Stomach smooth muscle (tissue), 2 donors: ENCODE data around the gene DENND4C.
"Not testable (repeated sequence)": the region's sequence is repeated elsewhere in the genome, so short reads cannot be mapped to it uniquely, and the experiment has no call there.

Experiments used
- H3K27ac ChIP-seq: one replicate; pipeline ENCODE4 v1.7.0; 2013; ENCODE audit warnings: mild to moderate bottlenecking, low read length, inconsistent platforms
- H3K27me3 ChIP-seq, 2 donors: one replicate each; pipeline ENCODE4 v1.7.0; 2013; ENCODE audit warnings: low read length in 2 of 2; ENCODE audit not compliant: insufficient read depth in 2 of 2, control insufficient read depth in 1 of 2
- H3K36me3 ChIP-seq, 2 donors: one replicate each; pipeline ENCODE4 v1.7.0; 2013; ENCODE audit warnings: low read length in 2 of 2; ENCODE audit not compliant: control insufficient read depth in 2 of 2, insufficient read depth in 2 of 2
- H3K4me1 ChIP-seq: one replicate; pipeline ENCODE4 v1.7.0; 2013; ENCODE audit warnings: low read length; ENCODE audit not compliant: control insufficient read depth, insufficient read depth
- H3K4me3 ChIP-seq, 2 donors: one replicate each; pipeline ENCODE4 v1.7.0; 2013; ENCODE audit warnings: low read length in 2 of 2
- H3K9ac ChIP-seq, 2 donors: one replicate each; pipeline ENCODE4 v1.7.0; 2013; ENCODE audit warnings: low read length in 2 of 2, mild to moderate bottlenecking in 1 of 2
- H3K9me3 ChIP-seq, 2 donors: one replicate each; pipeline ENCODE4 v1.7.0; 2013; ENCODE audit warnings: low read length in 2 of 2; ENCODE audit not compliant: control insufficient read depth in 2 of 2
- donor health status: healthy.
- donor health status: Pancreatic carcinoma.

Gene DENND4C

GRCh38 chr9:19247420-19247819, 16.9 kb downstream of the DENND4C start:
- Histone ChIP-seq H3K4me1 (peaks cover 2% of the 10 kb centered on the region), H3K27me3 (no peaks in the 10 kb centered on the region), H3K36me3 (no peaks in the 10 kb centered on the region), H3K27ac (no peak overlapping the region), H3K9me3 (no peaks in the 10 kb centered on the region), H3K4me3 (no peak overlapping the region), H3K9ac (no peak overlapping the region)

GRCh38 chr9:19250346-19250745, 19.9 kb downstream of the DENND4C start:
- not testable (repeated sequence) for H3K36me3 ChIP-seq, H3K9ac ChIP-seq, H3K9me3 ChIP-seq, H3K27ac ChIP-seq, H3K27me3 ChIP-seq, H3K4me1 ChIP-seq, H3K4me3 ChIP-seq

- not testable (repeated sequence) for H3K27me3 ChIP-seq, H3K9me3 ChIP-seq, H3K36me3 ChIP-seq, H3K4me1 ChIP-seq, H3K9ac ChIP-seq, H3K4me3 ChIP-seq, H3K27ac ChIP-seq
Observed at GRCh38 chr9:19251203-19251602, 20.7 kb downstream of the DENND4C start.

GRCh38 chr9:19251622-19252021, 21.1 kb downstream of the DENND4C start:
- H3K4me3 ChIP-seq, H3K36me3 ChIP-seq, H3K4me1 ChIP-seq, H3K9ac ChIP-seq, H3K27me3 ChIP-seq, H3K27ac ChIP-seq, H3K9me3 ChIP-seq: not testable (repeated sequence)

- H3K27ac ChIP-seq: no peak overlapping the region
- no peaks in the 10 kb centered on the region for H3K36me3 ChIP-seq
- no peak overlapping the region for H3K9ac ChIP-seq
- no peaks in the 10 kb centered on the region for H3K9me3 ChIP-seq
- H3K27me3 ChIP-seq: no peaks in the 10 kb centered on the region
- peaks cover 4% of the 10 kb centered on the region for H3K4me1 ChIP-seq
- H3K4me3 ChIP-seq: no peak overlapping the region
Observed at GRCh38 chr9:19252174-19252884, 21.8 kb downstream of the DENND4C start.

GRCh38 chr9:19252885-19253219, 22.4 kb downstream of the DENND4C start:
- Histone ChIP-seq H3K4me1 (peaks cover 4% of the 10 kb centered on the region), H3K36me3 (no peaks in the 10 kb centered on the region), H3K9ac (no peak overlapping the region), H3K9me3 (no peaks in the 10 kb centered on the region), H3K4me3 (no peak overlapping the region), H3K27me3 (no peaks in the 10 kb centered on the region), H3K27ac (no peak overlapping the region)

GRCh38 chr9:19255112-19255511, 24.6 kb downstream of the DENND4C start:
- Histone ChIP-seq H3K27ac (no peak overlapping the region), H3K36me3 (no peaks in the 10 kb centered on the region), H3K4me3 (no peak overlapping the region), H3K9ac (no peak overlapping the region), H3K9me3 (no peaks in the 10 kb centered on the region), H3K27me3 (no peaks in the 10 kb centered on the region), H3K4me1 (peaks cover 4% of the 10 kb centered on the region)

- Histone ChIP-seq H3K27me3 (no peaks in the 10 kb centered on the region), H3K27ac (no peak overlapping the region), H3K4me1 (peaks cover 4% of the 10 kb centered on the region), H3K9ac (no peak overlapping the region), H3K4me3 (no peak overlapping the region), H3K9me3 (no peaks in the 10 kb centered on the region), H3K36me3 (no peaks in the 10 kb centered on the region)
Observed at GRCh38 chr9:19255821-19256220, 25.3 kb downstream of the DENND4C start.

- H3K4me3 ChIP-seq, H3K9ac ChIP-seq, H3K27me3 ChIP-seq, H3K27ac ChIP-seq, H3K4me1 ChIP-seq, H3K36me3 ChIP-seq, H3K9me3 ChIP-seq: not testable (repeated sequence)
Observed at GRCh38 chr9:19259665-19260255, 29.3 kb downstream of the DENND4C start.

- not testable (repeated sequence) for H3K27ac ChIP-seq, H3K9ac ChIP-seq, H3K36me3 ChIP-seq, H3K4me3 ChIP-seq, H3K4me1 ChIP-seq, H3K9me3 ChIP-seq, H3K27me3 ChIP-seq
Observed at GRCh38 chr9:19265602-19266001, 35.1 kb downstream of the DENND4C start.

- not testable (repeated sequence) for H3K4me3 ChIP-seq, H3K36me3 ChIP-seq, H3K9me3 ChIP-seq, H3K27me3 ChIP-seq, H3K9ac ChIP-seq, H3K4me1 ChIP-seq, H3K27ac ChIP-seq
Observed at GRCh38 chr9:19266778-19267384, 36.4 kb downstream of the DENND4C start.
